Caco-2 (cell line): ENCODE data around the gene VPS8. TPM values are rescaled to one million over a fixed set of nuclear protein-coding genes. Genes with fewer than 3 reads are reported as not detected.
"Not testable (repeated sequence)": the region's sequence is repeated elsewhere in the genome, so short reads cannot be mapped to it uniquely, and the experiment has no call there.

Source experiments
- BruUV-seq: library from RNA; stranded (reverse); fragments of 400-500 nt; replicated peaks from 2 replicates; lab custom pipeline; 2021; lab: Mats Ljungman, UMichigan
- CTCF ChIA-PET: fragments of 300-600 bp; sonication (Branson Sonifier 250); formaldehyde crosslinking; loops from one replicate; lab custom pipeline; 2022; ENCODE audit warnings: antibody characterized with exemption; lab: Charles Lee
- POLR2A ChIA-PET: fragments of 300-600 bp; sonication (Branson Sonifier 250); formaldehyde crosslinking; loops from one replicate; lab custom pipeline; 2022; ENCODE audit warnings: antibody characterized with exemption; lab: Charles Lee
- DNase-seq, 2 experiments: peaks; one replicate each; pipeline versions ENCODE4 v3.0.0 to v3.0.0-alpha.2; 2020 to 2022
- H3K27me3 ChIP-seq: replicated peaks from 2 replicates; pipeline ENCODE4 v1.6.0; 2011; ENCODE audit warnings: low read length; ENCODE audit not compliant: control insufficient read depth, insufficient read depth
- H3K36me3 ChIP-seq: 2 replicates; pipeline ENCODE4 v1.5.1; 2011; ENCODE audit warnings: low read length; ENCODE audit not compliant: control insufficient read depth, insufficient read depth
- H3K4me1 ChIP-seq: fragments of 250-450 bp; sonication (Bioruptor Pico); 2 replicates; pipeline ENCODE4 v1.5.1; 2020; ENCODE audit warnings: mild to moderate bottlenecking
- H3K4me3 ChIP-seq: 2 replicates; pipeline ENCODE4 v1.5.1; 2011; ENCODE audit warnings: low read depth, mild to moderate bottlenecking, control low read depth, low read length
- H3K9me3 ChIP-seq: fragments of 250-450 bp; sonication (Bioruptor Pico); 2 replicates; pipeline ENCODE4 v1.5.1; 2020; ENCODE audit warnings: mild to moderate bottlenecking, moderate library complexity
- H3K27ac Mint-ChIP-seq: one replicate; pipeline ENCODE4 v1.8.0; 2022; ENCODE audit warnings: mixed read lengths; ENCODE audit not compliant: unreplicated experiment
- H3K27me3 Mint-ChIP-seq: one replicate; pipeline ENCODE4 v1.8.0; 2022; ENCODE audit warnings: mixed read lengths; ENCODE audit not compliant: insufficient read depth, unreplicated experiment
- H3K36me3 Mint-ChIP-seq: one replicate; pipeline ENCODE4 v1.8.0; 2022; ENCODE audit warnings: mild to moderate bottlenecking, mixed read lengths; ENCODE audit not compliant: insufficient read depth, unreplicated experiment
- H3K4me1 Mint-ChIP-seq: one replicate; pipeline ENCODE4 v1.8.0; 2022; ENCODE audit warnings: low read depth, mixed read lengths; ENCODE audit not compliant: unreplicated experiment
- H3K4me3 Mint-ChIP-seq: one replicate; pipeline ENCODE4 v1.8.0; 2022; ENCODE audit warnings: mild to moderate bottlenecking, moderate library complexity, mixed read lengths; ENCODE audit not compliant: unreplicated experiment
- H3K9me3 Mint-ChIP-seq: one replicate; pipeline ENCODE4 v1.8.0; 2022; ENCODE audit warnings: mixed read lengths; ENCODE audit not compliant: unreplicated experiment
- CTCF ChIP-seq, 2 experiments: fragments of 200-600 bp in 1 of 2; IDR thresholded peaks; 1 replicate in 1 of 2; 2 replicates in 1 of 2; pipeline versions ENCODE4 v1.5.1 to v1.8.0; 2011 to 2022; ENCODE audit warnings: antibody characterized with exemption in 1 of 2, control low read depth in 1 of 2, inconsistent platforms in 1 of 2, low read depth in 1 of 2, low read length in 1 of 2, mild to moderate bottlenecking in 1 of 2, moderate library complexity in 1 of 2; ENCODE audit not compliant: insufficient read depth in 1 of 2, severe bottlenecking in 1 of 2, unreplicated experiment in 1 of 2
- intact Hi-C: fragments of 100-400 bp; cut with micrococcal nuclease; formaldehyde crosslinking; loops from one replicate; pipeline ENCODE4 v1.10.0; 2022; ENCODE audit not compliant: unreplicated experiment
- total RNA-seq: library from RNA; stranded (reverse); gene quantifications from 2 replicates; pipeline ENCODE4 v1.2.3, GENCODE V29; 2022

The VPS8 gene
- total RNA-seq, 1 experiment from 2014 or later, result 44.7 TPM

GRCh38 chr3:184952671-184953070 is 140.7 kb downstream of the VPS8 start:
- Histone ChIP-seq H3K4me1 (no peaks in the 10 kb centered on the region), H3K36me3 (no peaks in the 10 kb centered on the region), H3K4me3 (no peak overlapping the region), H3K9me3 (no peaks in the 10 kb centered on the region), H3K27me3 (no peaks in the 10 kb centered on the region)
- DNase-seq, result no peak
- Mint-ChIP-seq H3K4me1 (peaks cover 9% of the 10 kb centered on the region), H3K36me3 (peaks cover 6% of the 10 kb centered on the region), H3K4me3 (no peak overlapping the region), H3K9me3 (no peaks in the 10 kb centered on the region), H3K27me3 (no peaks in the 10 kb centered on the region), H3K27ac (no peak overlapping the region)
- ChIA-PET POLR2A (no interaction called here), CTCF (no interaction called here)
- intact Hi-C loops, result no loop called here
- BruUV-seq, result no TSS peak
- TF ChIP-seq CTCF (IDR thresholded peaks at IDR 0.05; ENCODE audit: insufficient read depth in 1 of 2, low read depth in 1 of 2, low read length in 1 of 2, severe bottlenecking in 1 of 2, unreplicated experiment in 1 of 2), result no peak

- Mint-ChIP-seq H3K27me3 (no peaks in the 10 kb centered on the region), H3K4me1 (peaks cover 9% of the 10 kb centered on the region), H3K27ac (no peak overlapping the region), H3K4me3 (no peak overlapping the region), H3K36me3 (peaks cover 6% of the 10 kb centered on the region), H3K9me3 (no peaks in the 10 kb centered on the region)
- Histone ChIP-seq H3K4me1 (no peaks in the 10 kb centered on the region), H3K4me3 (no peak overlapping the region), H3K27me3 (no peaks in the 10 kb centered on the region), H3K36me3 (no peaks in the 10 kb centered on the region), H3K9me3 (no peaks in the 10 kb centered on the region)
- CTCF ChIA-PET, result no interaction called here
- intact Hi-C loops, result no loop called here
- TF ChIP-seq CTCF (IDR thresholded peaks at IDR 0.05; ENCODE audit: insufficient read depth in 1 of 2, low read depth in 1 of 2, low read length in 1 of 2, severe bottlenecking in 1 of 2, unreplicated experiment in 1 of 2), result no peak
- no TSS peak for BruUV-seq
- no peak for DNase-seq
- POLR2A ChIA-PET, result no interaction called here
Measured at GRCh38 chr3:184953401-184953800, 141.4 kb downstream of the VPS8 start.

- CTCF ChIA-PET, result no interaction called here
- Histone ChIP-seq H3K27me3 (no peaks in the 10 kb centered on the region), H3K4me1 (no peaks in the 10 kb centered on the region), H3K36me3 (no peaks in the 10 kb centered on the region), H3K9me3 (no peaks in the 10 kb centered on the region), H3K4me3 (no peak overlapping the region)
- POLR2A ChIA-PET, result no interaction called here
- no TSS peak for BruUV-seq
- Mint-ChIP-seq H3K4me1 (peaks cover 9% of the 10 kb centered on the region), H3K9me3 (no peaks in the 10 kb centered on the region), H3K27ac (no peak overlapping the region), H3K27me3 (no peaks in the 10 kb centered on the region), H3K4me3 (no peak overlapping the region), H3K36me3 (peaks cover 6% of the 10 kb centered on the region)
- no peak for TF ChIP-seq CTCF (IDR thresholded peaks at IDR 0.05; ENCODE audit: insufficient read depth in 1 of 2, low read depth in 1 of 2, low read length in 1 of 2, severe bottlenecking in 1 of 2, unreplicated experiment in 1 of 2)
- intact Hi-C loops, result no loop called here
- no peak for DNase-seq
Measured at GRCh38 chr3:184954251-184954650, 142.3 kb downstream of the VPS8 start.

- BruUV-seq, H3K9me3 Mint-ChIP-seq, intact Hi-C loops, H3K36me3 Mint-ChIP-seq, H3K36me3 ChIP-seq, H3K4me1 Mint-ChIP-seq, CTCF ChIA-PET, H3K9me3 ChIP-seq, H3K4me3 ChIP-seq, H3K27ac Mint-ChIP-seq, DNase-seq, H3K27me3 Mint-ChIP-seq, POLR2A ChIA-PET, H3K27me3 ChIP-seq, H3K4me3 Mint-ChIP-seq, H3K4me1 ChIP-seq: not testable (repeated sequence)
Measured at GRCh38 chr3:184954851-184955250, 142.9 kb downstream of the VPS8 start.
